GM19238 (cell line): ENCODE data around the gene AGK.
"Not testable (repeated sequence)": the region's sequence is repeated elsewhere in the genome, so short reads cannot be mapped to it uniquely, and the experiment has no call there.

Experiments used
- DNase-seq: peaks from one replicate; pipeline ENCODE4 v3.0.0; 2011; ENCODE audit warnings: low spot score; ENCODE audit not compliant: insufficient read length

The AGK gene

GRCh38 chr7:141557360-141557759, 6.2 kb downstream of the AGK start:
- DNase-seq = no peak

GRCh38 chr7:141557831-141558531, 6.8 kb downstream of the AGK start:
- not testable (repeated sequence) for DNase-seq

GRCh38 chr7:141558544-141559183, 7.5 kb downstream of the AGK start:
- DNase-seq = no peak

GRCh38 chr7:141559961-141560360, 8.8 kb downstream of the AGK start:
- no peak for DNase-seq

- DNase-seq = no peak
These were observed 10.8 kb downstream of the AGK start for GRCh38 chr7:141562036-141562435.

GRCh38 chr7:141562543-141562942, 11.3 kb downstream of the AGK start:
- DNase-seq = no peak

GRCh38 chr7:141562972-141563371, 11.8 kb downstream of the AGK start:
- no peak for DNase-seq

GRCh38 chr7:141563956-141564623, 12.9 kb downstream of the AGK start:
- DNase-seq = no peak

- DNase-seq = no peak
These were observed 16.2 kb downstream of the AGK start for GRCh38 chr7:141567432-141567831.

GRCh38 chr7:141568227-141568626, 17.0 kb downstream of the AGK start:
- no peak for DNase-seq

GRCh38 chr7:141571059-141571458, 19.8 kb downstream of the AGK start:
- DNase-seq = no peak

GRCh38 chr7:141572175-141572574, 21.0 kb downstream of the AGK start:
- DNase-seq = no peak

- no peak for DNase-seq
These were observed 22.3 kb downstream of the AGK start for GRCh38 chr7:141573511-141573910.

- no peak for DNase-seq
These were observed 24.0 kb downstream of the AGK start for GRCh38 chr7:141575164-141575563.

GRCh38 chr7:141575654-141576448, 24.6 kb downstream of the AGK start:
- DNase-seq = no peak

GRCh38 chr7:141577043-141577839, 26.0 kb downstream of the AGK start:
- DNase-seq = no peak

- not testable (repeated sequence) for DNase-seq
These were observed 28.7 kb downstream of the AGK start for GRCh38 chr7:141579953-141580352.

- DNase-seq = not testable (repeated sequence)
These were observed 30.9 kb downstream of the AGK start for GRCh38 chr7:141582063-141582462.

- no peak for DNase-seq
These were observed 33.7 kb downstream of the AGK start for GRCh38 chr7:141584935-141585334.

GRCh38 chr7:141585592-141586510, 34.6 kb downstream of the AGK start:
- DNase-seq = no peak
